Brain pericyte (primary cell): ENCODE data around the gene SYNE2.
"Not testable (repeated sequence)": the region's sequence is repeated elsewhere in the genome, so short reads cannot be mapped to it uniquely, and the experiment has no call there.

Source experiments
- DNase-seq: peaks from one replicate; pipeline ENCODE4 v3.0.0-alpha.2; 2012; ENCODE audit warnings: low read depth, low spot score

The SYNE2 gene, protein sequence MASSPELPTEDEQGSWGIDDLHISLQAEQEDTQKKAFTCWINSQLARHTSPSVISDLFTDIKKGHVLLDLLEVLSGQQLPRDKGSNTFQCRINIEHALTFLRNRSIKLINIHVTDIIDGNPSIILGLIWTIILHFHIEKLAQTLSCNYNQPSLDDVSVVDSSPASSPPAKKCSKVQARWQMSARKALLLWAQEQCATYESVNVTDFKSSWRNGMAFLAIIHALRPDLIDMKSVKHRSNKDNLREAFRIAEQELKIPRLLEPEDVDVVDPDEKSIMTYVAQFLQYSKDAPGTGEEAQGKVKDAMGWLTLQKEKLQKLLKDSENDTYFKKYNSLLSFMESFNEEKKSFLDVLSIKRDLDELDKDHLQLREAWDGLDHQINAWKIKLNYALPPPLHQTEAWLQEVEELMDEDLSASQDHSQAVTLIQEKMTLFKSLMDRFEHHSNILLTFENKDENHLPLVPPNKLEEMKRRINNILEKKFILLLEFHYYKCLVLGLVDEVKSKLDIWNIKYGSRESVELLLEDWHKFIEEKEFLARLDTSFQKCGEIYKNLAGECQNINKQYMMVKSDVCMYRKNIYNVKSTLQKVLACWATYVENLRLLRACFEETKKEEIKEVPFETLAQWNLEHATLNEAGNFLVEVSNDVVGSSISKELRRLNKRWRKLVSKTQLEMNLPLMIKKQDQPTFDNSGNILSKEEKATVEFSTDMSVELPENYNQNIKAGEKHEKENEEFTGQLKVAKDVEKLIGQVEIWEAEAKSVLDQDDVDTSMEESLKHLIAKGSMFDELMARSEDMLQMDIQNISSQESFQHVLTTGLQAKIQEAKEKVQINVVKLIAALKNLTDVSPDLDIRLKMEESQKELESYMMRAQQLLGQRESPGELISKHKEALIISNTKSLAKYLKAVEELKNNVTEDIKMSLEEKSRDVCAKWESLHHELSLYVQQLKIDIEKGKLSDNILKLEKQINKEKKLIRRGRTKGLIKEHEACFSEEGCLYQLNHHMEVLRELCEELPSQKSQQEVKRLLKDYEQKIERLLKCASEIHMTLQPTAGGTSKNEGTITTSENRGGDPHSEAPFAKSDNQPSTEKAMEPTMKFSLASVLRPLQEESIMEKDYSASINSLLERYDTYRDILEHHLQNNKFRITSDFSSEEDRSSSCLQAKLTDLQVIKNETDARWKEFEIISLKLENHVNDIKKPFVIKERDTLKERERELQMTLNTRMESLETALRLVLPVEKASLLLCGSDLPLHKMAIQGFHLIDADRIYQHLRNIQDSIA (N-terminal part only)

DNA sequence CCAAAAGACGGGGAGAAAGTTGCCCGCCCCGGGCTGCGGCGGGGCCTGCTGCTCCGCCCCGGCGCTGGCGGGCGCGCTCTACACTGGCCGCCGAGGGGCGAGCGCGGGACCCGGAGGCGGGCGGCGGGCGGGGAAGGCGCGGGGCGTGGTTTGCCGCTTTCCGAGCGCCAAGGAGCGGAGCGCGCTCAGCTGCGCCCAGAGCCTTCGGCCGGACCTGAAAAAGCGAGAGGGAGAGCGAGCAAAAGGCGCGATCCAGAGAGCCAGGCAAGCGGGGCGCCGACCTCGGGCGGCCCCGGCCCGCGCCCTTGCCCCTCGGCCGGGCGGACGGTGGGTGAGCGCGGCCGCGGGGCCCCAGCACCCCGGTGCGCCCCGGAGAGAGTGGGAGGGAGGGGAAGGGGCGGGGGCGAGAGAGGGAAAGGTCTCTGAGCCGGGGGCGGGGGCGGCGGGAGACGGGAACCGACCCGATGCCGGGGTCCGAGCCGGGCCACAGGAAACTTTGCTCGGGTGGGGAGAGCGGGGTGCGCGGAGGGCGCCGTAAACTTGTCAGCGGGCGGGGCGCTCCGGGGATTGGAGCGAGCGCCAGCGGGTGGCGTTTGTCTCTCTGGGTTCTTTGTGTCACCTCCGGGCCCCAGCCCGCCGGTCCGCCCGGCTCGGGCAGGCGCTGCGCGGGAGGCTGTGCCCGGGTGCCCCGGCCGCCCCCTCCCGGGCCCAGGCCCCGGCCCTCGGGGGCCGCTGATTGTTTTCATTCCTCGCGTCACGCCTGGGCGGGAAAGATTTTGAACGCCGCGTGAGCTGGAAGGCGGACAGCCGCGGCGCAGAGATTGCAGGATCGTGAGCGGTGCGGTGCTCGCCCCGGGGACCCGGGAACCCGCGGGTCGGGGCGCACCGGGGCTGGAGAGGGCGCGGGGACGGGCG, at the start of gene SYNE2:
SYNE2 (plus strand) TSS at position 188 of the 915 bp plus-strand sequence. CDS start 56,145 bp downstream, outside the sequence.
- no peak for DNase-seq

DNA sequence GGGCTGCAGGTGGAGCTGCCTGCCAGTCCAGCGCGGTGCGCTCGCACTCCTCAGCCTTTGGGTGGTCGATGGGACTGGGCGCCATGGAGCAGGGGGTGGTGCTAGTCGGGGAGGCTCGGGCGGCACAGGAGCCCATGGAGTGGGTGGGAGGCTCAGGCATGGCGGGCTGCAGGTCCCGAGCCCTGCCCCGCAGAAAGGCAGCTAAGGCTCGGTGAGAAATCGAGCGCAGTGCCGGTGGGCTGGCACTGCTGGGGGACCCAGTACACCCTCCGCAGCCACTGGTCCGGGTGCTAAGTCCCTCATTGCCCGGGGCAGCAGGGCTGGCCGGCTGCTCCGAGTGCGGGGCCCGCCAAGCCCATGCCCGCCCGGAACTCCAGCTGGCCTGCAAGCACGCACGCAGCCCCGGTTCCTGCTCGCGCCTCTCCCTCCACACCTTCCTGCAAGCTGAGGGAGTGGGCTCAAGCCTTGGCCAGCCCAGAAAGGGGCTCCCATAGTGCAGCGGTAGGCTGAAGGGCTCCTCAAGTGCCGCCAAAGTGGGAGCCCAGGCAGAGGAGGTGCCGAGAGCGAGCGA, 49.5 kb upstream of the SYNE2 start:
- not testable (repeated sequence) for DNase-seq

DNA sequence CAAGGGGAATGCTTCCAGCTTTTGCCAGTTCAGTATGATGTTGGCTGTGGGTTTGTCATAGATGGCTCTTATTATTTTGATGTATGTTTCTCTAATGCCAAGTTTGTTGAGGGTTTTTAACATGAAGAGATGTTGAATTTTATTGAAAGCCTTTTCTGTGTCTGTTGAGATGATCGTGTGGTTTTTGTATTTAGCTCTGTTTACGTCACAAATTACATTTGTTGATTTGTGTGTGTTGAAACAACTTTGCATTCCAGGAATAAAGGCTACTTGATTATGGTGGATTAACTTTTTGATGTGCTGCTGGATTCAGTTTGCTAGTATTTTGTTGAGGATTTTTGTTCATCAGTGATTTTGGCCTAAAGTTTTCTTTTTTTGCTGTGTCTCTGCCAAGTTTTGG, 46.7 kb upstream of the SYNE2 start:
- DNase-seq, result not testable (repeated sequence)

GRCh38 chr14:63811692-63812091, 41.1 kb upstream of the SYNE2 start:
- DNase-seq, result not testable (repeated sequence)

GRCh38 chr14:63833728-63834127, 19.1 kb upstream of the SYNE2 start:
- no peak for DNase-seq

DNA sequence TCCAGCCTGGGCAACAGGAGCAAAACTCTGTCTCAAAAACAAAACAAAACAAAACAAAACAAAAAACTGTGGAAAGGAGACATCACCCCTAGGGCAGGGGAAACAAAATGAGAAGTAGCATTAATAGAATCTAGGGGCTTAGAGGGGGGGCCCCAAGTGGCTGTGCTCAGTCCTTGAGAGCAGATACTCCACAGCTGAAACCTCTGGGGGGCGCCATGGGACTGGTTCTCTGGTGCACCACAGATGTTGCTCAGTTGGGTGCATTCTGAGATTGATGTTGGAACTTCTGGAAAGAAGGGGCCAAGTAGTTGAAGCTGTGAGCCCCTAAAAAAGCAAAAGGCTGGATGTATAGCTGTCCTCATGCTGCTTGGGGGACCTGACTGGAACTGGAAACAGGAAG, 11.8 kb upstream of the SYNE2 start:
- DNase-seq, result no peak

- no peak for DNase-seq
These were observed 9.0 kb upstream of the SYNE2 start for GRCh38 chr14:63843796-63844195.

DNA sequence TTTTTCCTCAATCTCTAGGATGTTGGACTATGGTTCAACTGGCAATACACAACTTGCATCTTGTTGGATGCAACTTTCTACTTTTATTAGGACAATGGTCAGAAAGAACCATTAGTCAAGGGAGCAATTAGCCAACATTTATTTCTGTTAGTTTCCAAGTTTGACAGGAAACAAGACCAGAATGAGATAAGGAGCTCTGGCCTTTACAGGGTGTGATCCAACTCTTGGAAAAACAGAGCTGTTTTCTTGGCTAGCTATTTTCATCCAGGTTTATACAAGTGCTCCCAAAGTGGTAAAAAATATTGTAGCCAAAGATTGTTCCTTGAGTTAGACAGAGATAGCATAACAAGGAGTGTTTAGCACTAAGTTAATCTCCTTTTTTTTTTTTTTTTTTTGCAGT, 3.9 kb upstream of the SYNE2 start:
- DNase-seq, result no peak

GRCh38 chr14:63852271-63852816, 460 bp upstream of the SYNE2 start:
- no peak for DNase-seq

DNA sequence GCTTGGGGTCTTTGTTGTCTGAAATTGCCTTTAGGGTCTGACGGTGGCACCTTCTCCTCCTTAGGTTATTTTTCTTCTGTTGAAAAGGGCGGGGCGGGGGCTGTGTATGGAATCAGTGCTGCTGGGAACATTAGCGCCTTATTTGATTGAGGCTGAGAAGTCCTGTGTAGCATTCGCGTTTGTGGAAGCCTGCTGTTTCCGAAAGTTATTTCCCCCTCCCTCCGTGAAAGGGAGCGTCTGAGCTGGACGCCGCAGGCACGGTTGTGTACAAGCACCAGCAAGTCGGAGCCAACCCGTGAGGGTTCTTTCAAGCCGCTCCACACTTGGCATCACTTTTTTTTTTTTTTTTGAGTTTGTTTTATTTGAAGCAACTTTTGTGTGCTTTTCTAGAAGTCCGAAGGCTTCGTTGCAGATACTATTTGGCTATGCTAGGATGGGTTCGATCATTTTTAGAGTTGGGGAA, 1.1 kb downstream of the SYNE2 start:
- no peak for DNase-seq

GRCh38 chr14:63854330-63854729, 1.5 kb downstream of the SYNE2 start:
- DNase-seq, result no peak

GRCh38 chr14:63855281-63855680, 2.5 kb downstream of the SYNE2 start:
- no peak for DNase-seq

DNA sequence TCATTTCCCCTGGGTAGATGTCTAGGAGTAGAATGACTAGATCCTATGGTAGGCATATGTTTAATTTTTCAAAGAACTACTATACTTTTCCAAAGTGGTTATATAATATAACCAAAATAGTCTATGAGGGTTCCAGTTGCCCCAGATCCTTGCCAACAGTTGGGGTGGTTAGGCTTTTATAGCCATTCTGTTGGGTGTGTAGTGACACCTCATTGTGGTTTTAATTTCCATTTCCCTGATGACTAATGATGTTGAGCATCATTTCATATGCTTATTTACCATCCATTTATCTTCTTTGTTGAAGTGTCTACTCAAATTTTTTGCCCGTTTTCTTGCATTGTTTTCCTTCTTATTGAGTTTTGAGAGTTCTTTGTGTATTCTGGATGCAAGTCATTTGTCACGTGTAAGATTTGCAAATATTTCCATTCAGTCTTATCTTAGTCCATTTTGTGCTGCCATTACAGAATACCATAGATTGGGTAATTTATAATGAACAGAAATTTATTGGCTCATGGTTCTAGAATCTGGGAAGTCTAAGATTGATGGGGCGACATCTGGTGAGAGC, 4.7 kb downstream of the SYNE2 start:
- DNase-seq, result no peak

DNA sequence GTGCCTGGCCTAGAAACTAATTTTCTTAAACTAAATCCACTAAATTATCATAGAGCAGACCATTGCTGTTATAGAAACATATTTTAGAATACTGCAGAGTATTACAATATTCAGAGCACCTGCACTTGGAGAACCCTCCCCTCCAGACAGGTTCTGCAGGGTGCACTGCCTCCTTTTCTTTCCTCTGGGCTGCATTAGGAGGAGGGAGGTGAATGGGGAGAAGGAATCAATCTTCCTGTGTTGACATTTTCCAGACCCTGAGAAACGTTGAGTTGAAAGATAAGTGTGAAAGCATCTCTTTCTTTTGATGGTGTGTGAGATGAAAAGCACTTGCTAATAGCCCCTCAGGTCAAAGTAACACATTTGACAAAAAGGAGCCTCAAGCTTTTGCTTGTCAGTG, 7.3 kb downstream of the SYNE2 start:
- DNase-seq, result no peak

DNA sequence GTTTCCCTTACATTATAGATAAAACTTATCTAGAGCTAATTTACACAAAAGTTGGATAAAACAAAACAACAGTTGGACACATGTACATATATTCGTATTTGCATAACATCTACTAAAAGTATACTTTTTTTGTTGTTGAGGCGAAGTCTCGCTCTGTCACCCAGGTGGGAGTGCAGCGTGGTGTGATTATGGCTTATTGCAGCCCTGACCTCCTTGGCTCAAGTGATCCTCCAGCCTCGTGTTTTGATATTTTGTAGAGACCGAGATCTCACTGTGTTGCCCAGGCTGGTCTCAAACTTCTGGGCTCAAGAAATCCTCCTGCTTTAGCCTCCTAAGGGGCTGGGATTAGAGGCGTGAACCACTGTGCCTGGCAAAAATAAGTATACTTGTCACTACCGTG, 9.4 kb downstream of the SYNE2 start:
- DNase-seq, result no peak

DNA sequence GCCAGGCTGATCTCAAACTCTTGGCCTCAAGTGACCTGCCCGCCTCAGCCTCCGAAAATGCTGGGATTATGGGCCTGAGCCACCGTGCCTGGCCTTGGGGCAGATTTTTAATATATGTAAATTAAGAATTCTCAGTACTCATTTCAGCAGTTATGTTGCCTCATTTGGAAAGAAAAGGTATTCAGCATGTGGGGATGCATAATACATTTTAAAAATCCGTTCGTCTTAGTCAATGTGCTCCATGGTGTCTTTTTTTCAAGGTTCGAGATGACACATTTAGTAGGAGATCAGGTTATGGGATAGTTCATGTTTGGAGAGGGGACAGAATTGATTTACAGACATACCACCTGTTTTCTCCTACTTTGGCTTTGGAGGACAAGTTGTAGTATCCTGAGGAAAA, 10.2 kb downstream of the SYNE2 start:
- no peak for DNase-seq

GRCh38 chr14:63864775-63865174, 12.0 kb downstream of the SYNE2 start:
- not testable (repeated sequence) for DNase-seq

DNA sequence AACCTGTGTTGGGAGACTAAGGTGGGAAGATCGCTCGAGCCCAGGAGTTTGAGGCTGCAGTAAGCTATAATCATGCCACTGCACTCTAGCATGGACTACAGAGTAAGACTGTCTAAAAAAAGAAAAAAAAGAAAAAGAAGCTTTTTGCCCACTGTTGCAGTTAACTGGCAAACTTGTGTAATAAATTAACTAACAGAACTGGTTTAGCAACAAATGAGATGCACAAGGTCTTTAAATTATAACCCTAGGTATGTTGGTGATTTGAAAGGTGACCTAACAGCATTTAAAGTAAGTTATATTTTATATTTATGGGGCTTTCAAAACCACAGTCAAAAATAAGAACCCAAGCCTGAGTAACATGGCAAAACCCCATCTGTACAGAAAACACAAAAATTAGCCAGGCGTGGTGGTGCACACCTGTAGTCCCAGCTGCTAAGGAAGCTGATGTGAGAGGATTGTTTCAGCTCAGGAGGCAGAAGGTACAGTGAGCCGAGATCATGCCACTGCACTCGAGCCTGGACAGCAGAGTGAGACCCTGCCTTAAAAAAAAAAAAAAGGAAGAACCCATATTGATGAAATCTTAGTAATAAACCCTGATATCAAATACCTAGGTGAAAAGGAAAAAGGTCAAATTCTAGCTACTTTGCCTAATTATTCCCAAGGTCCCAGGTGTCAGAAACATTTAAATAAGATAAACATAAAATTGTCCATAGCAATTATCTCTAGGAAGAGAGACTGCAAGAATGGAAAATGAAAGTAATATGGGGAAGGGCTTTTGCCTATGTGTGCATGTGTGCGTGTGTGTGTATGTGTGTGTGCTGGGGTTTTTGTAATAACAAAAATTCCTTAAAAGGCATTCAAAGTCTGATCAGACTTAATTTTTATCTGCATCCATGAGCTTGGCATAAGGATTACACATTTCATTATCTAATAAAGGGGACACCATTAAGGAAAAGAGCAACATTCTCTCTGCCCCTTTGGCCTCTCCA, 15.4 kb downstream of the SYNE2 start:
- DNase-seq, result no peak
